ENCODE results near the gene COG7.

The COG7 gene

DNA sequence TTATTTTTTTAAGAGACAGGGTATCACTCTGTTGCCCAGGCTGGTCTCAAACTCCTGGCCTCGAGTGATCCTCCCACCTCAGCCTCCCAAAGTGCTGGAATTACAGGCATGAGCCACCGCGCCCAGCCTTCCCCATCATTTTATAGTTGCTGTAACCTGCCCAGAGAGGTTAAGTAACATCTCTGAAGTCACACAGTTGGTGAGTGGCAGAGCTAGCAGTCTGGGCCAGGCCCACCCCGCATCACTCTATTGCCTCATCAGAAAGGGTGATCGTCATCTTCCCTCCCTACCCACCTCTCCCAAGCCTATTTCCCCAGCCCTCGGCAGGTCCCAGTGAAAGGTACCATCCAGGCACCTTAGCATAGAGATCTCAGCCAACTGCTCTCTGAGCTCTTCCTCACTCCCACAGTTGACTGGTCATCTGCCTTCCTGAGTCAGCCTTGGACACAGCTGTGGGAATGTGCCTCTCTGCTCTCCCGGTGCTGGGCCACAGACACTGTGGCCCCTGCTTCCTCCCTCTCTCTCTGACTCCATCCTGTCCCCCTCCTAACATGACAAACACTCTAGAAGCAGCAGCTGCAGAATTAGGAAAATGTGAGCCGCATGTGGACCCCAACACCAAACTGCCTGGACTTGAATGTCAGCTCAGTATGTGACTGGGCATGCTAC, 93.8 kb downstream of the COG7 start:
- DNase-seq (ENCODE audit: low read depth, low spot score) = no peak

DNA sequence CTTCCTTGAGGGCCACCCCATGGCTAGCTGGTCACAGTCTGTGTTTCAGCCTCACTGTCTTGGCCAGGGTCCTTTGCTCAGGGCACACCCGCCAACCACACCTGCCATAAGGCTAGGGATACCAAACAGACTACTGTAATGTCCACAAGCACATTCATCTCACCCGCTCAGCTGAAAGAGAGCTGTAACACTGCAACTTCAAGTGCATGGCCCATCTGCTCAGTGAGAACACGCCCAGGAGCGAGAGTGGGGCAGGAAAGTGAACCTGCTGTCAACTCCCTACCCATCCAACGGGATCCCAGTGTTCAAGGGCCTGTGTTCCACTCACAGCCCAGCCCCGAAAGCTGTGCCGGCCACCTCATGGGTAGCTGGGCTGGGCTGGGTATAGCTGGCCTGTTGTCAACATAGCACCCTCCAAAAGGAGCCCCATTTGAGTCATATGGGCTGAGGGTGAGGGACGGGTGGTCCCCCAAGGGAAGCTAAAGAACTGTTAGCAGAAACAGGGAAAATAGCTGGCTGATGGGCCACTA, 95.2 kb downstream of the COG7 start:
- DNase-seq (ENCODE audit: low read depth, low spot score) = no peak

DNA sequence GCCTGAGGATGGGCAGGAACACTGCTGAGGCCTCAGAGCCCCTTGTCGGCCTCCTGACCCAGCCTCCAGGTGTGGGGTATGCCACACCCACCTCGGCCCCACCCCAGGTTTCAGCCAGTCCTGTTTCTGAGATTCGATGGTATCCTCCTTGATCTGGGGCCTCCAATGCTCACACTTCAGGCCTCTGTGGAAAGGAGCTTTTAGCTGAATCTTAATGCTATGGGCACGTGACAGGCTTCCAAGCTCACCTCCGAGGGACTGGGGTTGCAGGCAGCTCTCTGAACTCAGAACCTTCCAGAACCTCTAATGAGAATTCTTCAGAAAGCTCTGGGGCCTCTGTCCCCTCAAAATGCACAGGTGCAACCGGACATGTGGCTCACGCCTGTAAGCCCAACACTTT, 96.0 kb downstream of the COG7 start:
- no peak for DNase-seq (ENCODE audit: low read depth, low spot score)

DNA sequence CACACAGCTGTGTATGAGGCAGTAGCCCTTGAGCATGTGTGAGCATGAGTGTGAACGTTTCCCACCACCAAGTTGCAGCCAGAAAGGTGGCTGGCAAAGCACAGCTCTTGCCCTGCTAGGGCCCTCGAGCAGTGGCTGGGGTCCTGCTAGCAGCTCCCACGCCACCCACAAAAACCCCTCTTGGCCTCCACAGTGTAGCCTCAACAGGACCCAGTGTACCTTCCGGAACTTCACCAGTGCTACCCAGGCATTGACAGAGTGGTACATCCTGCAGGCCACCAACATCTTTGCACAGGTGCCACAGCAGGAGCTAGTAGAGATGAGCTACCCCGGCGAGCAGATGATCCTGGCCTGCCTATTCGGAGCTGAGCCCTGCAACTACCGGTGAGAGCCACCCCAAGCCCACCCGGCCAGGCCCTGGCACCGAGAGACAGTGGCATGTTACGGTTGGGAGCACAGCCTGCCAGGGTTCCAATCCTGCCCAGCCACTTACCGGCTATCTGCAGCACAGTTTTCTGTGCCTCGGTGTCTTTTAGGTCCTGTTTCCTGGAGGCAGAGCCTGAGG, 97.8 kb downstream of the COG7 start:
- DNase-seq (ENCODE audit: low read depth, low spot score) = no peak

DNA sequence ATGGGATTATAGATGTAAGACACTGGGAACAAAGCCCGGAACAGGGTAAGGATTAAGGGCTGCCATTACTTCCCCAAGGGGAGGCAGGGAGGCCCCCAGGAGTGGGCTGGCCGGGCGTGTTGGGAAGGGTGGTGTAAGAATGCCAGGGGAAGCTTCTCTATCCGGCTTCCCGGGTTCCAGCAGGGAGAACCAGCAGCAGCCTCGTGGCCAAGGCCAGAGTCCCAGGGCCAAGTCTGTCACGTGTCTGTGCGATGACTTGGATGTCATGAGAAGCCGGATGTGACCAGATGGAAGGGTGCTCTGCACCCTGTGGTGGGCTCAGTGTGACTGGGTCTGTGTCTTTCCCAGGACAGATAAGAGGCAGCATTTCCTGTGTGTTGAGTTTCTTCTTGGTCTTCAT, 98.7 kb downstream of the COG7 start:
- DNase-seq (ENCODE audit: low read depth, low spot score) = no peak

DNA sequence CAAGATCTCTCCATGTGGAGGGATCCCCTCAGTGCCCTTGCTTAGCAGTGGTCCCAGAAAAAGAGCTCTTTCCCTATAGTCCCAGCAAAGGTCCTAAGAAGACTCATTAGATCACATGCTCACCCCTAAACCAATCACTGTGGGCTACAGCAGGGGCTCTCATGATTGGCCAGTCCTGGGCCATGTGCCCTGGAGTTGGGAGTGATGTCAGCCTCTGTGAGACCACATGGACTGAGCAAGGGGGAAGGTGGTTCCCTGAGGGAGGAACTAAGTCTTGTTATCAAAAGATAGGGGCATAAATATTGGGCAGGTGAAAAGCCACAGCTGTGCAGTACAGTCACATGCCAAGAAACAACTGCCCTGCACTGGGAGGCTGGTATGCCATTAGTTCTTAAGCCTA, 99.5 kb downstream of the COG7 start:
- DNase-seq (ENCODE audit: low read depth, low spot score) = no peak

DNA sequence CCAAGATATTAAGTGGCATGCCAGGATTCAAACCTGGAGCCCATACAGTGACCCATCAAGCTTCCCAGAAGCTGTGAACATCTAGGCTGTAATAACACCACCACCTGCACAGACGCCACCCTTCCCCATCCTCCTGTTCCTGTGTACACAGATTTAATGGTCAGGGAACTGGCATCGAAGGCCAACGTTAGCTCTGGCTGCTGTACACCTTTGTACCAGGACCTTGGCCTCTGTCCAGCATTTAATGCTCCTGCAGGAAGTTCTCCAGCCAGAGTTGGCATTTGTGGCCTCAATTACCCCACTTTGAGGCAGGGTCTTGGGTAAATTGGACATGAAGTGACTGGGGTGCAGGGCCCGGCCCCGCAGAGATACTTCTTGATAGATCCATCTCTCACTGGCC, 101.6 kb downstream of the COG7 start:
- DNase-seq (ENCODE audit: low read depth, low spot score) = no peak

DNA sequence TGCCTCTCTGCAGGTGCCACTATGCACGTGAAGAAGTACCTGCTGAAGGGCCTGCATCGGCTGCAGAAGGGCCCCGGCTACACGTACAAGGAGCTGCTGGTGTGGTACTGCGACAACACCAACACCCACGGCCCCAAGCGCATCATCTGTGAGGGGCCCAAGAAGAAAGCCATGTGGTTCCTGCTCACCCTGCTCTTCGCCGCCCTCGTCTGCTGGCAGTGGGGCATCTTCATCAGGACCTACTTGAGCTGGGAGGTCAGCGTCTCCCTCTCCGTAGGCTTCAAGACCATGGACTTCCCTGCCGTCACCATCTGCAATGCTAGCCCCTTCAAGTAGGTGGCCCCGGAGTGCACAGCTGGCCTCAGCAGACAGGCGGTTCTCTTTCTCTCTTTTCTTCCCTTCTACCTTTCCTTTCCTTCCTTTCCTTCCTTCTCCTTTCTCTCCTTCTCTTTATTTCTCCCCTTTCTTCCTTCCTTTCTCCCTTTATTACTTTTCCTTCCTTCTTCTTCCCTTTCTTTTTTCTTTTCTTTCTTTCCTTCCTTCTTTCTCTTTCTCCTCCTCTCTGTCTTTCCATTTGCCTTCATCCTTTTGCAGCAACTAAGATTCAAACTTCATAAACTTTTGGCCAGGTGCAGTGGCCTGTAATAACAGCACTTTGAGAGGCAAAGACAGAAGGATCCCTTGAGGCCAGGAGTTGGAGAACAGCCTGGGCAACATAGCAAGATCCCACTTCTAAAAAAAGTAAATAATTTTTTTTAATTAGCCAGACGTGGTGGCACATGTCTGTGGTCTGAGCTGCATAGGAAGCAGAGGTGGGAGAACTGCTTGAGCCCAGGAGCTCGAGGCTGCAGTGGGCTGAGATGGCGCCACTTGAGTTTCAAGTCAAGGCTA, 104.2 kb downstream of the COG7 start:
- no peak for DNase-seq (ENCODE audit: low read depth, low spot score)

DNA sequence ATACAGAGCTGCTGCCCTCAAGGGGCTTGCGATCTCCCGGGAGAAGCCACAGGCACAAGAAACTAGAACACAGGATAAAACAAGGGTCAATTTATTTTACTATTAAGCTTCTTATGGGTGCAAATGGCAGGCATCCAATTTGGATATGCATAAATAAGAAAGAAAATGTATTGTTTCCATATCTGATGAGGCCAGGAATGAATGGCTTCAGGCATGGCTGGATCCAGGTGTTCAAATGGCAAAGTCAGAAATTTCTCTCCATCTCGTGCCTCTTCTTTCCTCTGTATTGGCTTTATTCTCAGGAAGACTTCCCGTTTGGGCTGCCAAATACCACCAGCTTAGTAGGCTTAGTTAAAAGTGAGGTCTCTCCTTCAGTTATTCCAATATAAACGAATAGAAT, 107.8 kb downstream of the COG7 start:
- DNase-seq (ENCODE audit: low read depth, low spot score) = no peak

DNA sequence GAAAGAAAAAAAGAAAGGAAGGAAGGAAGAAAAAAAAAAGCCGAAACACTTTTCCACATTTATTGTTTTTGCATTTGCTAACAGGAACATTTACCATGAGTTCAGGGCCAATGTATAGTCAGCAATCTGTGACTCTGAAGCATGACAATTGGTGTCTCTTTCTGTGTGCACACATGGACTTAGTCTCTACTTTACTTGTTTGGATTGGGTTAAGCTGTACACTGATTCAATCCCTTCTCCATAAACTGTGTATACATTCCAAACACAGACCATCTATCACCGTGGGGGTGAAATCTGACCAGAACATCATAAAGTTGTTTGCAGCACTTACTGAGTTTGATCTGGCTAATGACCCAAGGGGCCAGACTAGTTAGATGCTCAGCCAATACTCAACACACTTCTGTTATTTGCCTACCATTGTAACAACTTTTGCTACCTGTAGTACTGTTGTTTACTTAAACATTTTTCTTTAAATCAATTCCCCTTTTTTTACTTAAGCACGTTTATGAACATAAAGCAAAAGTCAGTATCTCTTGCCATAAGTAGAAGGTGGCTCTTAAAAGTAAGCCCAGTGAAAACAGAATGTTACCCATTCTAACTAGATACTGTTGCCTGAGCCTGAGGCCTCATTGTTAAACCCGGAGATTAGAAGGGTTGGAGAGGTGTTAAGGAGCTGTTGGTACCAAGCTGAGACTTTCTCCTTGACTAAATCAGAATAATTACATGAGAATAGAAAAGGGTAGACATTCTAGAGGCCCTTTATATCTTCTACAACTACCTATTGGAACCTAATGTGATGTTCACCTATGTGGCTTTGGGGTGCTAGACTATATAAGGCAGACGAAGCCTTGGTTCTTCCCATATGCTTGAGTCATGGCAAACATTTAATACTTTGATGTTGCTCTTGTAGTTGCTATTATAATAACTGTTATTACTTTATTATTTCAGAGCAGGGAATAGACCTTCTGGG, 109.1 kb downstream of the COG7 start:
- DNase-seq (ENCODE audit: low read depth, low spot score) = no peak

DNA sequence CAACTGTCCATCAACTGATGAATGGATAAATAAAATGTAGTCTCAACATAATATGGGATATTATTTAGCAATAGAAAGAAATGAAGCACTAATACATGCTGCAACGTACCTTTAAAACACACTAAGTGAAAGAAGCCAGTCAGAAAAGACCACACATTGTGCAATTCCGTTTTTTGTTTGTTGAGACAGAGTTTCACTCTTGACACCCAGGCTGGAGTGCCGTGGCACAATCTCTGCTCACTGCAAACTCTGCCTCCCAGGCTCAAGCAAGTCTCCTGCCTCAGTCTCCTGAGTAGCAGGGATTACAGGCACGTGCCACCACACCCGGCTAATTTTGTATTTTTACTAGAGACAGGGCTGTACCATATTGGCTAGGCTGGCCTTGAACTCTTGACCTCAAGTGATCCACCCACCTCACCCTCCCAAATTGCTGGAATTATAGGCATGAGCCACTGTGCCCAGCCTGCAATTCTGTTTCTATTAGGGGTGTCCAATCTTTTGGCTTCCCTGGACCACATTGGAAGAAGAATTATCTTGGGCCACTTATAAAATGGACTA, 110.8 kb downstream of the COG7 start:
- DNase-seq (ENCODE audit: low read depth, low spot score) = no peak

DNA sequence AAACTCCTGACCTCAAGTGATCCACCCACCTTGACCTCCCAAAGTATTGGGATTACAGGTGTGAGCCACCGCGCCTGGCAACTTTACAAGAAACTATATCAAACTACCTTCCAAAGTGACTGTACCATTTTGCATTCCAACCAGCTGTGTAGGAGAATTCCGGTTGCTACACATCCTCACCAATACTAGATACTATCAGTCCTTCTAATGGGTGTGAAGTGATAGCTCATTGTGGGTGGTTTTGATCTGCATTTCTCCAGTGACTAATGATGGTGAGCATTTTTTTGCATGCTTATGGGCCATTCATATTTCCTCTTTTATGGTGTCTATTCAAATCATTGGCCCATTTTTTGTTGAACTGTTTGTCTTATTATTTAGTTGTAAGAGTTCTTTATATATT, 113.2 kb downstream of the COG7 start:
- DNase-seq (ENCODE audit: low read depth, low spot score) = no peak
